Right lobe of liver (tissue), 4 donors: ENCODE measurements around the gene TMEM151B.

Source experiments
- CTCF ChIP-seq, 4 donors: fragments of 200-600 bp in 3 of 4; fragments of 450-650 bp in 1 of 4; IDR thresholded peaks; one replicate each; pipeline versions ENCODE4 v1.5.1 to v1.8.0; 2016 to 2022; ENCODE audit warnings: antibody characterized with exemption in 4 of 4, mild to moderate bottlenecking in 2 of 4
- POLR2A ChIP-seq: fragments of 450-650 bp; IDR thresholded peaks from one replicate; pipeline ENCODE4 v1.6.1; 2017; ENCODE audit warnings: antibody characterized with exemption, mild to moderate bottlenecking
- donor health status: DM: no; HTN: no; CAD: no.
- donor health status: DM: no; HTN: no; CAD: no.
- donor health status: DM: no; HTN: yes; CAD: no.

DNA sequence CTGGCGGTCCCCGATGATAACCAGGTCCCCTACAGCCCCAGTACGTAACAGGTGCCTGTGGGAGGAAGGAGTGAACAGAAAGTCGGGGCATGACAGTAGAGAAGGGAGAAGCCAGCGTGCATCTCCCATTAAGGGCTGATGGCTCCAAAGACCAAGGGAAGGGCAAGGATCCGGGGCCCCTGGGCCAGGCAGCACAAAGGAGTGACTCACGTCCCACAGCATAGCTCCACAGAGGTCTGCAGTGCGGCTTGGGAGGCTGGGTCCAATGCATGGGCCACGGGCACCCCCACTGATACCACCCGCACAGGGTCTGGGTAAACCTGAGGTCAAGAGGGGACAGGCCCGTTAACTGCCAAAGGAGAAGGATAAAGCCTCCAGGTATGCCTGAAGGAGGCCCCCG lies 32.6 kb downstream of the TMEM151B start:
- TF ChIP-seq POLR2A (no peak), CTCF (IDR thresholded peaks at IDR 0.05) (no peak)
